Uterus (tissue), 4 donors: Measurements from ENCODE around the gene ZBTB11. TPM values are rescaled to one million over a fixed set of nuclear protein-coding genes. Genes with fewer than 3 reads are reported as not detected.
"Not testable (repeated sequence)": the region's sequence is repeated elsewhere in the genome, so short reads cannot be mapped to it uniquely, and the experiment has no call there.

Experiments
- DNase-seq, 2 donors: peaks; one replicate each; pipeline ENCODE4 v3.0.0-alpha.2; 2019 to 2020
- H3K27ac ChIP-seq, 2 donors: fragments of 200-600 bp; sonication (generic); 1 replicate in 1 of 2; 2 replicates in 1 of 2; pipeline ENCODE4 v1.5.1; 2016 to 2018
- H3K27me3 ChIP-seq, 2 donors: fragments of 200-600 bp; sonication (generic); one replicate each; pipeline ENCODE4 v1.5.1; 2018 to 2019; ENCODE audit warnings: control low read depth in 1 of 2
- H3K36me3 ChIP-seq, 2 donors: fragments of 200-600 bp; sonication (generic); one replicate each; pipeline ENCODE4 v1.5.1; 2019; ENCODE audit warnings: control low read depth in 1 of 2
- H3K4me1 ChIP-seq, 2 donors: fragments of 200-600 bp; sonication (generic); one replicate each; pipeline ENCODE4 v1.5.1; 2018 to 2019; ENCODE audit warnings: control low read depth in 1 of 2
- H3K4me3 ChIP-seq, 2 donors: fragments of 200-600 bp; sonication (generic); 1 replicate in 1 of 2; 2 replicates in 1 of 2; pipeline ENCODE4 v1.5.1; 2018 to 2019; ENCODE audit warnings: mild to moderate bottlenecking in 1 of 2
- H3K9me3 ChIP-seq, 2 donors: fragments of 200-600 bp; sonication (generic); one replicate each; pipeline ENCODE4 v1.5.1; 2019; ENCODE audit warnings: control low read depth in 1 of 2
- CTCF ChIP-seq, 4 experiments: fragments of 200-600 bp in 2 of 4; fragments of 450-650 bp in 2 of 4; sonication (generic) in 2 of 4; IDR thresholded peaks; one replicate each; pipeline ENCODE4 v1.5.1; 2016 to 2019; ENCODE audit warnings: antibody characterized with exemption in 4 of 4, mild to moderate bottlenecking in 2 of 4, moderate library complexity in 1 of 4
- POLR2A ChIP-seq, 2 donors: fragments of 450-650 bp; IDR thresholded peaks; one replicate each; pipeline ENCODE4 v1.6.1; 2016; ENCODE audit warnings: antibody characterized with exemption in 2 of 2, mild to moderate bottlenecking in 1 of 2, moderate library complexity in 1 of 2
- intact Hi-C: fragments of 100-400 bp; cut with DNase I; formaldehyde crosslinking; loops from one replicate; pipeline ENCODE4 v1.15.1; 2023; ENCODE audit warnings: low total_unique reads
- total RNA-seq, 4 donors: library from RNA; depleted of rRNA in 3 of 4; stranded (reverse); fragments of >200 nt in 3 of 4; gene quantifications; one replicate each; pipeline versions ENCODE4 v1.1.0 to v1.2.4, GENCODE V29; 2014 to 2023
- donor health status: DM: yes; HTN: yes; CAD: no.

The ZBTB11 gene
- total RNA-seq, 4 donors from 2014 or later = 16.1 to 42.0 (median 25.7) TPM

GRCh38 chr3:101709126-101709525 lies 32.2 kb upstream of the ZBTB11 start:
- no peaks in the 10 kb centered on the region for H3K27me3 ChIP-seq
- no peaks in the 10 kb centered on the region for H3K36me3 ChIP-seq
- TF ChIP-seq POLR2A (IDR thresholded peaks at IDR 0.05) (no peak), CTCF (IDR thresholded peaks at IDR 0.05) (no peak)
- intact Hi-C loops = no loop called here
- no peaks in the 10 kb centered on the region for H3K9me3 ChIP-seq
- no peak overlapping the region for H3K27ac ChIP-seq
- H3K4me3 ChIP-seq = no peak overlapping the region
- H3K4me1 ChIP-seq = no peaks in the 10 kb centered on the region
- no peak for DNase-seq

GRCh38 chr3:101704639-101705038 lies 27.7 kb upstream of the ZBTB11 start:
- H3K27ac ChIP-seq, H3K4me1 ChIP-seq, intact Hi-C loops, H3K36me3 ChIP-seq, H3K4me3 ChIP-seq, DNase-seq, H3K27me3 ChIP-seq, H3K9me3 ChIP-seq: not testable (repeated sequence)

- no peaks in the 10 kb centered on the region for H3K9me3 ChIP-seq
- H3K27ac ChIP-seq = no peak overlapping the region
- DNase-seq = no peak
- no peaks in the 10 kb centered on the region for H3K36me3 ChIP-seq
- no peaks in the 10 kb centered on the region for H3K27me3 ChIP-seq
- TF ChIP-seq CTCF (IDR thresholded peaks at IDR 0.05) (no peak), POLR2A (IDR thresholded peaks at IDR 0.05) (no peak)
- H3K4me1 ChIP-seq = no peaks in the 10 kb centered on the region
- H3K4me3 ChIP-seq = no peak overlapping the region
- intact Hi-C loops = no loop called here
These were observed 26.2 kb upstream of the ZBTB11 start for GRCh38 chr3:101703169-101703568.

GRCh38 chr3:101702726-101703125 lies 25.8 kb upstream of the ZBTB11 start:
- TF ChIP-seq CTCF (IDR thresholded peaks at IDR 0.05) (no peak), POLR2A (IDR thresholded peaks at IDR 0.05) (no peak)
- H3K27ac ChIP-seq = no peak overlapping the region
- H3K9me3 ChIP-seq = no peaks in the 10 kb centered on the region
- intact Hi-C loops = no loop called here
- no peaks in the 10 kb centered on the region for H3K36me3 ChIP-seq
- H3K27me3 ChIP-seq = no peaks in the 10 kb centered on the region
- no peak for DNase-seq
- H3K4me3 ChIP-seq = no peak overlapping the region
- H3K4me1 ChIP-seq = no peaks in the 10 kb centered on the region

- Histone ChIP-seq H3K27ac (no peak overlapping the region), H3K4me3 (no peak overlapping the region), H3K36me3 (no peaks in the 10 kb centered on the region), H3K4me1 (no peaks in the 10 kb centered on the region), H3K27me3 (no peaks in the 10 kb centered on the region), H3K9me3 (no peaks in the 10 kb centered on the region)
- TF ChIP-seq POLR2A (IDR thresholded peaks at IDR 0.05) (no peak), CTCF (IDR thresholded peaks at IDR 0.05) (no peak)
- intact Hi-C loops = no loop called here
- DNase-seq = no peak
These were observed 25.0 kb upstream of the ZBTB11 start for GRCh38 chr3:101701696-101702634.
